Measurements from ENCODE around the gene VPS26B.

Gene VPS26B

GRCh38 chr11:134260503-134260902, 36.0 kb downstream of the VPS26B start:
- H3K27ac ChIP-seq: no peak overlapping the region
- no peak for TF ChIP-seq ZFX (IDR thresholded peaks at IDR 0.05)
- TF ChIP-seq CTCF (conservative IDR thresholded peaks at IDR 0.05): no peak

GRCh38 chr11:134260983-134261382, 36.5 kb downstream of the VPS26B start:
- TF ChIP-seq ZFX (IDR thresholded peaks at IDR 0.05) (no peak), CTCF (conservative IDR thresholded peaks at IDR 0.05) (no peak)
- H3K27ac ChIP-seq: no peak overlapping the region

- no peak overlapping the region for H3K27ac ChIP-seq
- TF ChIP-seq CTCF (conservative IDR thresholded peaks at IDR 0.05) (peak; percentile 83), ZFX (IDR thresholded peaks at IDR 0.05) (no peak)
Measured at GRCh38 chr11:134261626-134262488, 37.4 kb downstream of the VPS26B start.

- TF ChIP-seq CTCF (conservative IDR thresholded peaks at IDR 0.05) (no peak), ZFX (IDR thresholded peaks at IDR 0.05) (no peak)
- H3K27ac ChIP-seq: peak overlapping the region; percentile 7; the same call in 1 of the 2 replicates
Measured at GRCh38 chr11:134264966-134265764, 40.7 kb downstream of the VPS26B start.

GRCh38 chr11:134266440-134266839, 42.0 kb downstream of the VPS26B start:
- no peak overlapping the region for H3K27ac ChIP-seq
- no peak for TF ChIP-seq ZFX (IDR thresholded peaks at IDR 0.05)
- TF ChIP-seq CTCF (conservative IDR thresholded peaks at IDR 0.05): no peak

GRCh38 chr11:134266841-134267251, 42.4 kb downstream of the VPS26B start:
- no peak for TF ChIP-seq CTCF (conservative IDR thresholded peaks at IDR 0.05)
- TF ChIP-seq ZFX (IDR thresholded peaks at IDR 0.05): no peak
- H3K27ac ChIP-seq: no peak overlapping the region

- no peak for TF ChIP-seq ZFX (IDR thresholded peaks at IDR 0.05)
- no peak for TF ChIP-seq CTCF (conservative IDR thresholded peaks at IDR 0.05)
- H3K27ac ChIP-seq: no peak overlapping the region
Measured at GRCh38 chr11:134267461-134267860, 43.0 kb downstream of the VPS26B start.
